ENCODE data around the gene RBM10.
"Not testable (repeated sequence)": the region's sequence is repeated elsewhere in the genome, so short reads cannot be mapped to it uniquely, and the experiment has no call there.

The RBM10 gene

GRCh38 chrX:47101206-47101605 lies 43.8 kb upstream of the RBM10 start:
- H3K4me3 ChIP-seq (ENCODE audit: low read length): no peak overlapping the region
- no peak for TF ChIP-seq EZH2 (optimal IDR thresholded peaks at IDR 0.05; ENCODE audit: low read depth, low read length)
- TF ChIP-seq, protein P1, sequence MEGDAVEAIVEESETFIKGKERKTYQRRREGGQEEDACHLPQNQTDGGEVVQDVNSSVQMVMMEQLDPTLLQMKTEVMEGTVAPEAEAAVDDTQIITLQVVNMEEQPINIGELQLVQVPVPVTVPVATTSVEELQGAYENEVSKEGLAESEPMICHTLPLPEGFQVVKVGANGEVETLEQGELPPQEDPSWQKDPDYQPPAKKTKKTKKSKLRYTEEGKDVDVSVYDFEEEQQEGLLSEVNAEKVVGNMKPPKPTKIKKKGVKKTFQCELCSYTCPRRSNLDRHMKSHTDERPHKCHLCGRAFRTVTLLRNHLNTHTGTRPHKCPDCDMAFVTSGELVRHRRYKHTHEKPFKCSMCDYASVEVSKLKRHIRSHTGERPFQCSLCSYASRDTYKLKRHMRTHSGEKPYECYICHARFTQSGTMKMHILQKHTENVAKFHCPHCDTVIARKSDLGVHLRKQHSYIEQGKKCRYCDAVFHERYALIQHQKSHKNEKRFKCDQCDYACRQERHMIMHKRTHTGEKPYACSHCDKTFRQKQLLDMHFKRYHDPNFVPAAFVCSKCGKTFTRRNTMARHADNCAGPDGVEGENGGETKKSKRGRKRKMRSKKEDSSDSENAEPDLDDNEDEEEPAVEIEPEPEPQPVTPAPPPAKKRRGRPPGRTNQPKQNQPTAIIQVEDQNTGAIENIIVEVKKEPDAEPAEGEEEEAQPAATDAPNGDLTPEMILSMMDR (IDR thresholded peaks at IDR 0.05; ENCODE audit: low read length): no peak
- no peak for TF ChIP-seq EZH2phosphoT487 (IDR thresholded peaks at IDR 0.05; ENCODE audit: low read length)
- H3K36me3 ChIP-seq (replicated peaks; ENCODE audit: insufficient read depth, low read length): no peaks in the 10 kb centered on the region
- H3F3A ChIP-seq (ENCODE audit: insufficient read depth, low read length): no peaks in the 10 kb centered on the region
- no peak overlapping the region for H3K9ac ChIP-seq (ENCODE audit: low read length)
- H3K9me3 ChIP-seq (replicated peaks; ENCODE audit: insufficient read depth, low read length): no peaks in the 10 kb centered on the region
- no peaks in the 10 kb centered on the region for H3K27me3 ChIP-seq (replicated peaks; ENCODE audit: insufficient read depth, low read length)
- no peaks in the 10 kb centered on the region for H3K79me2 ChIP-seq (ENCODE audit: low read length)
- no peak overlapping the region for H2AFZ ChIP-seq (ENCODE audit: low read length)
- no peak overlapping the region for H3K4me2 ChIP-seq (ENCODE audit: low read depth, low read length)
- DNase-seq: no peak
- H4K20me1 ChIP-seq (ENCODE audit: insufficient read depth, low read length): no peaks in the 10 kb centered on the region
- H3K9me2 ChIP-seq (replicated peaks; ENCODE audit: insufficient read depth, low read length): no peaks in the 10 kb centered on the region
- H3K27ac ChIP-seq (ENCODE audit: low read length): no peak overlapping the region
- no peaks in the 10 kb centered on the region for H3K4me1 ChIP-seq (ENCODE audit: low read length)

GRCh38 chrX:47110936-47111615 lies 33.9 kb upstream of the RBM10 start:
- not testable (repeated sequence) for H2AFZ ChIP-seq (ENCODE audit: low read length); DNase-seq; H3K9ac ChIP-seq (ENCODE audit: low read length); H3K4me2 ChIP-seq (ENCODE audit: low read depth, low read length); H3K9me3 ChIP-seq (replicated peaks; ENCODE audit: insufficient read depth, low read length); H3K36me3 ChIP-seq (replicated peaks; ENCODE audit: insufficient read depth, low read length); H3K9me2 ChIP-seq (replicated peaks; ENCODE audit: insufficient read depth, low read length); H3K27ac ChIP-seq (ENCODE audit: low read length); H3F3A ChIP-seq (ENCODE audit: insufficient read depth, low read length); H4K20me1 ChIP-seq (ENCODE audit: insufficient read depth, low read length); H3K27me3 ChIP-seq (replicated peaks; ENCODE audit: insufficient read depth, low read length); H3K4me3 ChIP-seq (ENCODE audit: low read length); H3K79me2 ChIP-seq (ENCODE audit: low read length); H3K4me1 ChIP-seq (ENCODE audit: low read length)

DNA sequence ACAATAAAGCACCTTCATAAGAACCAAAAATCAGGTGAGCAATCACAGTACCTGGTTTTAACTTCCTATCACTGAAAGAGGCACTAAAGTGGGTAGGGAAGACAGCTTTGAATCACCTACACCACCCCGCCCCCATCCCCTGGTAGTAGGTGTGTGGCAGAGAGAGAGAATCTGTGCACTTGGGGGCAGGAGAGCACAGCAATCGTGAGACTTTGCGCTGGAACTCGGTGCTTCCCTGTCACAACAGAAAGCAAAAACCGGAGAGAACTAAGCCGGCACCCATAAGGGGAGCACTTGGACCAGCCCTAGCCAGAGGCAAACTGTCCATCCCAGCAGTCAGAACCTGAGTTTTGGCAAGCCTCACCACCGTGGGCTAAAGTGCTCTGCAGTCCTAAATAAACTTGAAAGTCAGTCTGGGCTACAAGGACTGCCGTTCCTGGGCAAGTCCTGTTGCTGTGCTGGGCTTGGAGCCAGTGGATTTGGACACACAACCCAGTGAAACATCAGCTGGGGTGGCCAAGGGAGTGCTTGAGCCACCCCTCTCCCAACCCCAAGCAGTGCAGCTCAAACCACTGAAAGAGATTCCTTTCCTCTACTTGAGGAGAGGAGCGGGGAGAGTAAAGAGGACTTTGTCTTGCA lies 32.6 kb upstream of the RBM10 start:
- H3K4me1 ChIP-seq (ENCODE audit: low read length): no peaks in the 10 kb centered on the region
- H3K79me2 ChIP-seq (ENCODE audit: low read length): no peaks in the 10 kb centered on the region
- H2AFZ ChIP-seq (ENCODE audit: low read length): no peak overlapping the region
- no peak for DNase-seq
- H3K27me3 ChIP-seq (replicated peaks; ENCODE audit: insufficient read depth, low read length): no peaks in the 10 kb centered on the region
- no peak overlapping the region for H3K9ac ChIP-seq (ENCODE audit: low read length)
- no peak overlapping the region for H3K4me2 ChIP-seq (ENCODE audit: low read depth, low read length)
- TF ChIP-seq EZH2 (optimal IDR thresholded peaks at IDR 0.05; ENCODE audit: low read depth, low read length) (no peak), EZH2phosphoT487 (IDR thresholded peaks at IDR 0.05; ENCODE audit: low read length) (no peak)
- TF ChIP-seq, protein P1 (IDR thresholded peaks at IDR 0.05; ENCODE audit: low read length): no peak
- no peak overlapping the region for H3K27ac ChIP-seq (ENCODE audit: low read length)
- no peaks in the 10 kb centered on the region for H4K20me1 ChIP-seq (ENCODE audit: insufficient read depth, low read length)
- H3K36me3 ChIP-seq (replicated peaks; ENCODE audit: insufficient read depth, low read length): no peaks in the 10 kb centered on the region
- no peaks in the 10 kb centered on the region for H3K9me3 ChIP-seq (replicated peaks; ENCODE audit: insufficient read depth, low read length)
- H3K4me3 ChIP-seq (ENCODE audit: low read length): no peak overlapping the region
- H3K9me2 ChIP-seq (replicated peaks; ENCODE audit: insufficient read depth, low read length): no peaks in the 10 kb centered on the region
- H3F3A ChIP-seq (ENCODE audit: insufficient read depth, low read length): no peaks in the 10 kb centered on the region

DNA sequence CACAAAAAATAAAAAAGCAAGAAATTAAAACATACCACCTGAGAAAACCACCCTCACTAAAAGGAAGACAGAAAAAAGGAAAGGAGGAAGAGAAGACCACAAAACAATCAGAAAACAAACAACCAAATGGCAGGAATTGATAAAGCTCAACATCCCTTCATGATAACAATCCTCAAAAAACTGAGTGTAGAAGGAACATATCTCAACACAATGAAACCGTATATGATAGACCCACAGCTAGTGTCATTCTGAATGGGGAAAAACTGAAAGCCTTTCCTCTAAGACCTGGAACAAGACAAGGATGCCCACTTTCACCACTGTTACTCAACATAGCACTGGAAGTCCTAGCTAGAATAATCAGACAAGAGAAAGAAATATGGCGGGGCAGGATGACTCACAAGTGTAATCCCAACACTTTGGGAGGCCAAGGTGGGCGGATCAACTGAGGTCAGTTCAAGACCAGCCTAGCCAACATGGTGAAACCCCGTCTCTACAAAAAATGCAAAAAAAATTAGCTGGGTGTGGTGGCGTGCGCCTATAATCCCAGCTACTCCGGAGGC lies 28.4 kb upstream of the RBM10 start:
- not testable (repeated sequence) for H3K9ac ChIP-seq (ENCODE audit: low read length); H3K79me2 ChIP-seq (ENCODE audit: low read length); H3K9me2 ChIP-seq (replicated peaks; ENCODE audit: insufficient read depth, low read length); H3K36me3 ChIP-seq (replicated peaks; ENCODE audit: insufficient read depth, low read length); H3F3A ChIP-seq (ENCODE audit: insufficient read depth, low read length); H2AFZ ChIP-seq (ENCODE audit: low read length); H3K27ac ChIP-seq (ENCODE audit: low read length); H3K4me3 ChIP-seq (ENCODE audit: low read length); H3K9me3 ChIP-seq (replicated peaks; ENCODE audit: insufficient read depth, low read length); H3K27me3 ChIP-seq (replicated peaks; ENCODE audit: insufficient read depth, low read length); H3K4me2 ChIP-seq (ENCODE audit: low read depth, low read length); H4K20me1 ChIP-seq (ENCODE audit: insufficient read depth, low read length); DNase-seq; H3K4me1 ChIP-seq (ENCODE audit: low read length)

- not testable (repeated sequence) for H3K36me3 ChIP-seq (replicated peaks; ENCODE audit: insufficient read depth, low read length); H3K9me2 ChIP-seq (replicated peaks; ENCODE audit: insufficient read depth, low read length); H3K79me2 ChIP-seq (ENCODE audit: low read length); H3F3A ChIP-seq (ENCODE audit: insufficient read depth, low read length); H4K20me1 ChIP-seq (ENCODE audit: insufficient read depth, low read length); H3K27me3 ChIP-seq (replicated peaks; ENCODE audit: insufficient read depth, low read length); H3K9ac ChIP-seq (ENCODE audit: low read length); H3K4me3 ChIP-seq (ENCODE audit: low read length); H3K27ac ChIP-seq (ENCODE audit: low read length); DNase-seq; H2AFZ ChIP-seq (ENCODE audit: low read length); H3K9me3 ChIP-seq (replicated peaks; ENCODE audit: insufficient read depth, low read length); H3K4me1 ChIP-seq (ENCODE audit: low read length); H3K4me2 ChIP-seq (ENCODE audit: low read depth, low read length)
These were observed 20.6 kb upstream of the RBM10 start for GRCh38 chrX:47124466-47124865.

Data from MM.1S (cell line).